ENCODE results near the gene SLC25A14.

SLC25A14 gene

DNA sequence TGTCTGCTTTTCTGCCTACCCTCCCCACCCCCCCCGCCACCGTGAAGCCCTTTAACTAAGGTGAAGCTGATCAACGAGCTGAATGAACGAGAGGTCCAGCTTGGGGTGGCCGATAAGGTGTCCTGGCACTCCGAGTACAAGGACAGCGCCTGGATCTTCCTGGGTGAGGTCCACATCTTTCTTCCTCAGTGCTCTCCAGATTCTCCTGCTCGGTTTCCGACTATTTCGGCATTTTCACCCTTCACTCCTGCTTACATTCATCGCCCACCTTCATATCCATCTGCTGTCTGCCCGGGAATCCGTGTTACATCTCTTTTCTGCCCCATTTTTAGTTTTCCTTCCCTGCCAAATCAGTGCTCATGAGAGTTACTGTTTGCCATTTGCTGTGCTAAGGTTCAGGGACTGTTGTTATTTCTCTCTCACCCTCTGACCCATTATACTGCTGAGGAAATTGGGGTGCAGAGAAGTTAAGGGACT, 62.5 kb downstream of the SLC25A14 start:
- no peak for TF ChIP-seq POLR2A (IDR thresholded peaks at IDR 0.05; ENCODE audit: low read length)
- no peak for TF ChIP-seq GATA1 (IDR thresholded peaks at IDR 0.05; ENCODE audit: low read depth, low read length)

DNA sequence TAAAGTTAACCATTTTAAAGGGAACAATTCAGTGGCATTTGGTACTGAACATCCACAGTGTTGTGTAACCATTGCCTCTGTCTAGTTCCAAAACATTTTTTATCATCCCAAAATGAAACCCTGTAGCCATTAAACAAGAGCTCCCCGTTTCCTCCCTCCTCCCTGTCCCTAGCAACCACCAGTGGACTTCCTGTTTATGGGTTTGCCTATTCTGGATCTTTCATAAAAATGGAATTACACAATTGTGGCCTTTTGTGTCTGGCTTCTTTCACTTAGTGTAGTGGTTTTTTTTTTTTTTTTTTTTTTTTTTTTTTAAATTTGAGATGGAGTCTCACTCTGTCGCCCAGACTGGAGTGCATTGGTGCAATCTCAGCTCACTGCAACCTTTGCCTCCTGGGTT, 73.7 kb downstream of the SLC25A14 start:
- no peak for TF ChIP-seq GATA1 (IDR thresholded peaks at IDR 0.05; ENCODE audit: low read depth, low read length)
- TF ChIP-seq POLR2A (IDR thresholded peaks at IDR 0.05; ENCODE audit: low read length): no peak
- DNase-seq: no peak

More for the DNA sequence above, 62.5 kb downstream of the SLC25A14 start:
- DNase-seq: no peak

DNA sequence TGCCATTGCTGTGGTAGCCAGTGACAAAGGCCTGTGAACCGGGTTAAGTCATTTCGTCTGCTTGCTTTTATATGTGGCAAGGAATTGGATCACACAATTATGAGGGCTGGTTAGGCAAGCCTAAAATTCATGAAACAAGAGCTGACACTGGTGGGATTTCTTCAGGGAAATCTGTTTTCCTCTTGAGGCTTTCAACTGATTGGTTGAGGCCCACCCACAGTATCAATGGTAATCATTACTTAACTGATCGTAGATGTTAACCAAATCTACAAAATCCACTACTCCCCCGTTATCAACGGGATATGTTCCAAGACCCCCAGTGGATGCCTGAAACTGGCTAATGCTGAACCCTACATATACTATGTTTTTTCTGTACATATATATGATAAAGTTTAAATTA, 75.1 kb downstream of the SLC25A14 start:
- no peak for TF ChIP-seq GATA1 (IDR thresholded peaks at IDR 0.05; ENCODE audit: low read depth, low read length)
- TF ChIP-seq POLR2A (IDR thresholded peaks at IDR 0.05; ENCODE audit: low read length): no peak
- no peak for DNase-seq

DNA sequence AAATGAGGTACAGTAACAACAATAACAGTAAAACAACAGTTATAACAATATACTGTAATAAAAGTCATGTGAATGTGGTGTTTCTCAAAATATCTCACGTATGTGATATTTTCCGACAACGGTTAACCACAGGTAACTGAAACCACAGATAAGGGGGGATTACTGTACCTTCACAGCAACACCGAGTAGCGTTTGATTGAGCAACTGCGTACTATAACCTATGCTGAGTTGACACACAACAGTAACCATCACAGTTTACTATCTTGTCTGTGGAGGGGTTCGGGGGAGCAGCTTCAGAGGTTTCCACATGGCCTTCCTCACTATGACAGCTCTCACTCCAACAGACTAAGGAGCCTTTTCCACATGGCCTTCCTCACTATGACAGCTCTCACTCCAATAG, 75.5 kb downstream of the SLC25A14 start:
- DNase-seq: no peak
- TF ChIP-seq POLR2A (IDR thresholded peaks at IDR 0.05; ENCODE audit: low read length): no peak
- no peak for TF ChIP-seq GATA1 (IDR thresholded peaks at IDR 0.05; ENCODE audit: low read depth, low read length)

DNA sequence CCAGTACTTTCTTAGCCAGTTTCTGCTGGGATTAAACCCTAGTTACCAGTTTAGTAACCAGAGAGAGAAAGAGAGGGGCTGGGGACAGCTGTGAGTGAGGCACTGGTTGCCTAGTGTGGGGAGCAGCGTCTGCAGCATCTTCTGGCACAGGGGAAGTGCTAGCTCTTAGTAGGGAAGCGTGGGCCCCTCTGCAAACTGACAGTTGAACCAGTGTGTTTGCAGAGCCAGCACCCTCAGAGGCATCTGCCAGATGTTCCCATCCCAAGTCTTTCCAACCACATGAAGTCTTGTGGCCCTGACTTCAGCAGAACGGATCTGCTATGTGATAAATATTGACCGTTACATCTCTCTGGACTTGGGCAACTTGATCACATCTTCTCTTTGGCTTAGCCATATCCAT, 77.1 kb downstream of the SLC25A14 start:
- TF ChIP-seq GATA1 (IDR thresholded peaks at IDR 0.05; ENCODE audit: low read depth, low read length) (no peak), POLR2A (IDR thresholded peaks at IDR 0.05; ENCODE audit: low read length) (no peak)
- DNase-seq: no peak

DNA sequence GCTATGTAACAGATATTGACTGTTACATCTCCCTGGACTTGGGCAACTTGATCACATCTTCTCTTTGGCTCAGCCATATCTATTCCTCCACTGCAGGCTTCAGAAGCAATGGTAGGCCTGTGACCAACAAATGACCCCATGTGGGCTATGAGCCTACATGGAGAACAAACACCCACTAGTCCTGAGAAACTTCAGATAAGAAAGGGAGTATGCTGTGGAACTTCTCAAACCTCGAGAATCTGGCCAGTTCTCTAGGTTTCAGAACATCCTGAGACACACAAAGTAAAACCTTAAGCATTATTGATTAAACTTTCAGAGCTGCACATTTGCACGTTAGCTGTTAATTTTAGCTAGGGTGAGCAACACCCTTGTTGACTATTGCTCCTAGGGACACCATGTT, 78.3 kb downstream of the SLC25A14 start:
- TF ChIP-seq POLR2A (IDR thresholded peaks at IDR 0.05; ENCODE audit: low read length) (no peak), GATA1 (IDR thresholded peaks at IDR 0.05; ENCODE audit: low read depth, low read length) (no peak)

DNA sequence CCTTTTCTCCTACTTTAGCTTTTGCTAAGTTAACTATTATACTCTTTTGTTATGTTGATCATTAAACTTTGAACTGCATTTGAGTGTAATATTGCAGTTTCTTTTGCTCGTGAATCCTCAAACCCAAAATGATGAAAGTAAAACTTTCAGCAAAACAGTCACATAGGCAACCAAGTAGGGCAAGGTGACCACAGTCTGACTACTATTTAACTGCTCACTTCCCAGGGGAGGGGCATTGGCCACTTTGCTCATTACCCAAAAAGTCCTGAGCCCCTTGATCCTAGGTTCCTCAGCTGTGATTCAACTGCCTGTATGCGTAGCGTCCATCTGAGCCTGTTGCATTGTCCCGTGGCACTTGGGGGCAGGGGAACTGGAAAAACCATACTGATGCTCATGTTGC, 79.0 kb downstream of the SLC25A14 start:
- TF ChIP-seq GATA1 (IDR thresholded peaks at IDR 0.05; ENCODE audit: low read depth, low read length) (no peak), POLR2A (IDR thresholded peaks at IDR 0.05; ENCODE audit: low read length) (no peak)
- DNase-seq: no peak

More for the DNA sequence above, 78.3 kb downstream of the SLC25A14 start:
- DNase-seq: no peak

DNA sequence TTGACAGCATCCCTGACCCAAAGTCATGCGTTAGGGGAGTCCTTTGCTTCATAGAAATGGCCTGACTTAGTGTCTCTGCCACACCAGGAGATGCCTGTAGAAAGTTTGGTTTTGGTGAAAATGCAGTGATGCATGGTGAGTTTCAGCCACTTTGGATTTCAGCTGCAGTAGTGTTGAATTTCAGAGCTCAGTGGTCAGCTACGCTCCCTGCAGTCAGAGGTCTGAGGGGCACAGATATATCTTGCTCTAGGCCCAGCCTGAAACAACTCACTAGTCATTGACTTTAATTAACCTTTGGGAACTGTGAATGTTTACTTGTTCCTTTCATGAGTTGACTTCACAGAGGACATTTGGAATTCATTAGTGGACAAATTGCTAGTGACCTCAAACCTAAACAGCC, 79.5 kb downstream of the SLC25A14 start:
- no peak for DNase-seq
- TF ChIP-seq GATA1 (IDR thresholded peaks at IDR 0.05; ENCODE audit: low read depth, low read length): no peak
- no peak for TF ChIP-seq POLR2A (IDR thresholded peaks at IDR 0.05; ENCODE audit: low read length)

Measured in erythroblast (primary cell).